CD4-positive, alpha-beta T cell treated with Interleukin-17A for 1 hour (primary cell): Measurements from ENCODE around the gene KRTAP5-5.
"Not testable (repeated sequence)": the region's sequence is repeated elsewhere in the genome, so short reads cannot be mapped to it uniquely, and the experiment has no call there.

Source experiments
- DNase-seq: peaks from one replicate; pipeline ENCODE4 v3.0.0-alpha.2; 2020

Gene KRTAP5-5

GRCh38 chr11:1607901-1608300 lies 21.7 kb upstream of the KRTAP5-5 start:
- DNase-seq: not testable (repeated sequence)

GRCh38 chr11:1608363-1608762 lies 21.2 kb upstream of the KRTAP5-5 start, which contains the start of gene KRTAP5-3:
TSS of gene KRTAP5-3 (minus strand) at chr11:1608463. CDS start at chr11:1608385, 78 bp downstream.
- DNase-seq: no peak

GRCh38 chr11:1618231-1618630 lies 11.3 kb upstream of the KRTAP5-5 start:
- DNase-seq: no peak

GRCh38 chr11:1619449-1619848 lies 10.1 kb upstream of the KRTAP5-5 start:
- DNase-seq: peak; percentile 54

- DNase-seq: no peak
Observed at GRCh38 chr11:1622086-1622485, 7.5 kb upstream of the KRTAP5-5 start, which contains the start of gene KRTAP5-4. TSS of gene KRTAP5-4 (minus strand) at chr11:1622138. CDS start at chr11:1622093, 45 bp downstream.

GRCh38 chr11:1623716-1624115 lies 5.9 kb upstream of the KRTAP5-5 start:
- DNase-seq: no peak

GRCh38 chr11:1624621-1625020 lies 5.0 kb upstream of the KRTAP5-5 start:
- DNase-seq: no peak

GRCh38 chr11:1625541-1625940 lies 4.0 kb upstream of the KRTAP5-5 start:
- DNase-seq: no peak

GRCh38 chr11:1628506-1629325 lies 859 bp upstream of the KRTAP5-5 start:
- peak; percentile 62 for DNase-seq

GRCh38 chr11:1630271-1630670 lies 696 bp downstream of the KRTAP5-5 start:
- no peak for DNase-seq

- DNase-seq: no peak
Observed at GRCh38 chr11:1631066-1631568, 1.5 kb downstream of the KRTAP5-5 start.

- no peak for DNase-seq
Observed at GRCh38 chr11:1632053-1632714, 2.6 kb downstream of the KRTAP5-5 start.

GRCh38 chr11:1633864-1634263 lies 4.3 kb downstream of the KRTAP5-5 start:
- DNase-seq: no peak

GRCh38 chr11:1636291-1636950 lies 6.8 kb downstream of the KRTAP5-5 start:
- DNase-seq: no peak

- no peak for DNase-seq
Observed at GRCh38 chr11:1637628-1638027, 8.1 kb downstream of the KRTAP5-5 start.

GRCh38 chr11:1638344-1638743 lies 8.8 kb downstream of the KRTAP5-5 start:
- no peak for DNase-seq

GRCh38 chr11:1639102-1639620 lies 9.6 kb downstream of the KRTAP5-5 start:
- no peak for DNase-seq

GRCh38 chr11:1639666-1640065 lies 10.1 kb downstream of the KRTAP5-5 start:
- DNase-seq: no peak

GRCh38 chr11:1640076-1640946 lies 10.7 kb downstream of the KRTAP5-5 start:
- DNase-seq: peak; percentile 7

- no peak for DNase-seq
Observed at GRCh38 chr11:1641096-1641495, 11.5 kb downstream of the KRTAP5-5 start.

- DNase-seq: no peak
Observed at GRCh38 chr11:1642288-1643145, 12.9 kb downstream of the KRTAP5-5 start.
